Endothelial cell of hepatic sinusoid (primary cell): ENCODE measurements around the gene BCL2L13.

Experiments used
- in situ Hi-C: cut with HindIII; loops from 2 replicates; pipeline ENCODE4 v1.10.0; 2017; ENCODE audit warnings: low sequenced_read_pairs

BCL2L13 gene

DNA sequence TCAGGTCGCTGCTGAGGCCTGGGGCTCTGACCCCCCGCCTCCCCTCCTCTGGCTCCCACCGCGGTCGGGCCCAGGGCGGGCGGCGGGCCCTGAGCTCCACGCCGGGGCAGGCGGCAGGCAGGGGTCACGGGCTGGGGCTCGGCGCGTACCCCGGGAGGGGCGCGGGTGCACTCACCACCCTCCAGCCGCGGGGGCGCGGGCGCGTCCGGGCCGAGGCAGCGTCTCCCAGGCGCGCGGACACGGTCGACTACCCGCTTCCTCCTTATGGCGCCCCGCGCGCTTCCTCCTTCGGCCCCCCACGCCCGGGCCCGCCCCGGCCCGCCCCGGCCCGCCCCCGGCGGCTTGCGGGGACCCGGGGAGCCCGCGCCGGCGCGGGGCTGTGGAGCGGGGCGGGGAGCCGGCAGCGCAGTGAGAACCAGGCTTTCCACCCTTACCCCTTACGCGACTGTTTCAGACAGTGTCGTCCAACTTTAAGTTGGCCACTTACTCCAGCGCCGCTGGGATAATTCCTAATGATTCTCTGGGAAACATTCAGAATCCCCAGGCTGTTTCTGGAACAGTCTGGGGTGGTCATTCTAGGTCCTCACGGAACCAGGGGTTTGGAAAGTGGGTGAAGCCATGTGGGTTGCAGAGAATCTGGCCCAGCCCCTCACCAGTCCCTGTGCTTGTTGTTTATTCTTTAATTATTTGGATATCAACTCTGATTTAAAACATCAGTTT is 135.8 kb downstream of the BCL2L13 start, which contains the start of gene BID:
BID (minus strand) TSS at position 264 of the 720 bp plus-strand sequence. CDS start 24,353 bp downstream, outside the sequence.
- in situ Hi-C loops: loop anchor here (5.0 kb wide), 1 partner anchor 52 kb away; no protein-coding TSS in a partner anchor

DNA sequence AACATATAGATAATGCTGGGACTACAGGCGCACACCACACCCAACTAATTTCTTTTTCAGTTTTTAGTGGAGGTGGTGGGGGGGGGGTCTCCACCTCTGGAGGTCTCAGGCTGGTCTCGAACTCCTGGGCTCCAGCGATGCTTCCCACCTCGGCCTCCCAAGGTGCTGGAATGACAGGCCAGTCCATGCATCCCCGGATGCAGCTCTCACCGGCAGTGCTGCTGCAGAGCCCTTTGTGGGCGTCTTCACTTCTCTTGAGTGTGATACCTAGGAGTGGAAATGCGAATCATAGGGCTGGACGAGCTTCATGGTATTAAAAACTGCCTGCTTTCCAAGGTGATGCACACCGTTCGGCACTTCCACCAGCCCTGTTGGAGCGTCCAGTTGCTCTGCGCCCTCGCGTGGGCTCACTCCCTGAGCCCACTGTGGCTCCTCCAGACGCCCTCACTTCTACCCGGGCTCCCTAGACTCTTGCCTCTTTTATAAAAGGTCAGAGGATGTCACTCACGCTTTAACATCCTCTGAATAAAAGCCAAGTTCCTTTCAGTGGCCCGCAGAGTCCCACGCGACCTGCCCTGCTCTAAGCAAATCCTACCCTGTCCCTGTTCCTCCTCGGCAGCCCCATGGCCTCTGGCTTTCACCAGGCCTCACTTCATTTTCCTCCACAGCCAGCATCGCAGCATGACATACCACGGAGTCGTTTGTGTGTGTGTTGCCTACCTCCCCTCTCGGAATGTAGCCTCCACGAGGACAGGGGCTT is 136.5 kb downstream of the BCL2L13 start:
- in situ Hi-C loops: loop anchor here (5.0 kb wide), 1 partner anchor 53 kb away; no protein-coding TSS in a partner anchor

DNA sequence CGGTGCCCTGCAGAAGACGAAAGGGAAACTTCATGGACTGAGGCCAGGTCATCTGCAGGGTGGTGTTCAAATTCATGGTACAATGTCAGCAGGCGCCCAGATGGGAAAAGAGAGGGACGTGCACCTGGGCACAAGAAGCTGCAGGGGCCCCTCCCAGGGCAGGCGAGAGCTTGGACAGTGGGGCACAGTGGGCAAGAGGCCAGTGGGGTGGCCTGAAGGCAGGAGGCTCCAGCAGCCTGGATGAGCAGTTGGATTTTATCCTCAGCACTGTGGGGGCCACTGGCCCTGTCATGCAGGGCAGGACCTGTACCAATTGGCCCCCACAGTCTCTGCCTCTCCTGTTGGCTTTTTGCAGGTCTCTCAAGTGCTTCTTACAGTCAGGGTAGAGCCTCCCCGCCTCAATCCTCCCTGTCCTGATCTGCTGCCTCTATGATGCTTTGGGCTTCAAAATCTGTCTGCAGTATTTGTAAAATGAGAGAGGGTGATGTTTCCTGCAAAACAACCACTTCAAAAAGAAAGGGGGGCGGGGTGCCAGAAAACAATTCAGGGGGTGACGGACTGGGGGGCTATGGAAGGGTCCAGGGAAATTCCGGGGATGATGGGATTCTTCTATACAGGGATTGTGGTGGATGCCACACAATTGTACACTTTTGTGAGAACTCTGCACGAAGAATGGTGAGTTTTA is 137.4 kb downstream of the BCL2L13 start:
- in situ Hi-C loops: no loop called here

DNA sequence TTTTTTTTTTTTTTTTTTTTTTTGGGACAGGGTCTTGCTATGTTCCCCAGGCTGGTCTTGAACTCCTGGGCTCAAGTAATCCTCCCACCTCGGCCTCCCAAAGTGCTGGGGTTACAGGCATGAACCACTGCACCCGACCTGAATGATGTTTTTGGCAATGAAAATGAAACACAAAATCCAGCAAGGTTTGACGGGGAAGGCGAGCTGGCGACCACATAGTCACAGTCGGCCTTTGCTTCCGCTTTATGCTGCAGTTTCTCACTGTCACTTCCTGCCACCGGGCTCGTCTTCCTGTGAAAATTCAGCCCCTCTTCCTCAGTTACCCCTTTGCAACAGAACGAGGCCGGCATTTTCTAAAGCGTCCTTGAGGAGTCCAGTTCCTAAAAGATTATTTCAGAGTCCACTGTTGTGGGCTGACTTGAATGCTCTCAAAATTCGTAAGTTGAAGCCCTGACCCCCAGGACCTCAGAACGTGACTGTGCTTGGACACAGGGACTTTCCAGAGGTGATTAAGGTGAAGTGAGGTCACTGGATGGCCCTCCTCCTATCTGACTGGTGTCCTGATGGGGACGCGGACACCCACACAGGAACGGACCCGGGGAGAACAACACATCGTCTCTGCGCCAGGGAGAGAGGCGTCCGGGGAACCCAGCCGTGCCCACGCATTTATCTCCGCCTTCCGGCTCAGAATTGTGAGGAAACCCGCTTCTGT is 138.6 kb downstream of the BCL2L13 start:
- in situ Hi-C loops: no loop called here

DNA sequence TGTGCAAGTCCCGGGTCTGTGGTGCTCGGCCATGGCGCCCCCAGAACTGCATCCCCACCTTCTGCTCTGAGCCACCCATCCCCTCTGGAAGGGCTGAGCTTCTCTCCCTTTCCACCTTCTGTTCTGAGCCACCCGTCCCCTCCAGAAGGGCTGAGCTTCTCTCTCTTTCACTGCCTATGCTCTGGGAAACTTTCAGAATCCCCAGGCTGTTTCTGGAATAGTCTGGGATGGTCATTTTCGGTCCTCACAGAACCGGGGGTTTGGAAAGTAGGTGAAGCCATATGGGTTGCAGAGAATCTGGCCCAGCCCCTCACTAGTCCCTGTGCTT is 139.1 kb downstream of the BCL2L13 start:
- in situ Hi-C loops: no loop called here

DNA sequence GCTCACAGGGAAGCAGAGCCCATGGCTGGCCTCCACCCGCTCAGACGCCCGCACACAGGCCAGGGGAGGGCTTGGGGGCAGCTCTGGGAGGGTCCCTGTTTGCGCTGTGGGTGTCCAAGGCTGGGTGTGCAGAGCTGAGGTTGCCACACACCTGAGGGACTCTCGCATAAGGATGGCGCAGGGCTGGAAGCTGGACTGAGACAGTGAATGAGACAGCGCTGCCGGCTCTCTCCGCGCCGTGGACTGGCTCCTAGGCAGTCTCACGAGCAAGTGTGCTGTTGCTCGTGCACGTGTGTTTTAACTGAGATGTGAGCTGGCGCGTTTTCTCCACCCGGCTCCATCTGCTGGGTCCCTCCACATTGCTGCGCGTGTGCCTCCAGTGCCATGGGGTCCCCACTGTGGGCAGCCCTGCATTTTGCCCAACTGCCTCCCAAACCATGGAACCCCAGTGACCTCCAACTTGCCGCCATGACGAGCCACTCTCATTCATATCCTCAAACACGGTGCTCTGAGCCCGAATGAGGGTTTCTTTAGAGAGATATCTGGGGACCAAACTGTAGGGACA is 139.9 kb downstream of the BCL2L13 start:
- in situ Hi-C loops: no loop called here

DNA sequence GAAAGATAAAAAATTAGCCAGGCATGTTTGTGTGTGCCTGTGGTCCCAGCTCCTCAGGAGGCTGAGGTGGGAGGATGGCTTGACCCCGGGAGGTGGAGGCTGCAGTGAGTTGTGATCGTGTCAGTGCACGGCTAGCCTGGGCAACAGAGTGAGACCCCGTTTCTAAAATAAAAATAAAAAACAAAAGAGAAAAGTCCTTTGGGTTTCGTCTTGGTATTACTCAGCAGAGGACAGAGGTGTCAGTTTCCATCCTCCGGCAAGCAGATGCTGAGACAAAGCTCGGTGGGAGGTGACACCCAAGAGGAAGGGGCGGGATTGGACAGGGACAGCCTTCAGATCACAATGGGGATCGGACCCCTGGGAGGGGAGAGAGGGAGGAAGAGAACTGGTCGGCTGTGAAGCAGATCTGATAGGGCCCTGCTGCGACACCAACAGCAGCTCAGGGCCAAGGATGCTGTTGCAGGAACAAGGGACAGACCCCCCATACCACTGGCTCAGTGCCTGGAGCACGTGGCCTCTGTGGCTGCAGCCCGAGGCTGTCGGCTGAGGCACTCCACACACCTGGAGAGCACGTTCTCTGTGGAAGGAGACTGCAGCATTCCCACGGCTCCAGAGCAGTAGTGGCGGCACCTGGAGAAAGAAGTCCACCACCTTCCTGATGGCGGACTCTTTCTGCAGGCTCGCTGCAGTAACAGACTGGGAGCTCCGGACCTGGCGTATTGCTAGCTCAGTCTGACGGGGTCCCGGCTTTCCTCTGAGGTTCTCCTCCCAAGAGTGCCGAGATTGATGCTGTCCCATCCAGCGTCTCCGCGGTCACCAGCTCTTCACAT is 140.9 kb downstream of the BCL2L13 start:
- in situ Hi-C loops: loop anchor here (5.0 kb wide), 1 partner anchor 83 kb away; no protein-coding TSS in a partner anchor

DNA sequence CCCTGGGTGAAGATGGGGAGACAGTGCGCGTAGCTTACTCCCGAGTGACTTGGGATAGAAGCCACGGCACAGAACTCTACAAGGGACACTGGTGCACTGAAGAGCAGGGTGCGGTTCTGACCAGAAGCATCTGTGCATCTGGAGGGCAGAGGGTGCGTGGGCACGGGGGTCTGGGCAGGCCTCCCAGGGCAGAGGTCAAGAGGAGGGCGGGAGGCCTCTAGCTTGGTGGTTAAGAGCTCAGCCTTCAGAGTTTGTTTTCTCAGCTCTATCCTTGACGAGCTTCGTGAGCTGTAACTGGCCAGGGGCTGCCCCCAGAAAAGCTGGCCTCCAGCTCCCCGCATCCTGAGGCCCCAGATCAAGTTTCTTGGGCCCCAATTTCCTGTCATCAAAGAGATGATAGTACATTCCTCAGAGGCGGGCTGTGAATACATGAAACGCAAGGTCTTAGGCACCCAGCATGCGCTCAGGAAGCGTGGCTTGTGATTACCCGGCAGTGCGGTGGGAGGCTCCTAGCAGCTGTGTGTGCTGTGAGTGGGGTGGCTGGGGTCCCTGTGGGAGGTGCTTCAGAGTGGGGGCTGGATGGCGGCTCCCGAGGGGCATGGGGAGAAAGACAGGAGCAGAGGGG is 141.7 kb downstream of the BCL2L13 start:
- in situ Hi-C loops: loop anchor here (5.0 kb wide), 1 partner anchor 82 kb away; no protein-coding TSS in a partner anchor
